A172 (cell line): ENCODE results near the gene SETBP1. TPM values are rescaled to one million over a fixed set of nuclear protein-coding genes. Genes with fewer than 3 reads are reported as not detected.

Experiments
- DNase-seq: peaks from one replicate; pipeline ENCODE4 v3.0.0-alpha.2; 2015; ENCODE audit warnings: low spot score
- total RNA-seq: library from RNA; depleted of rRNA; stranded (reverse); fragments of >200 nt; shearing (Covaris generic); gene quantifications from 2 replicates; pipeline ENCODE4 v1.2.3, GENCODE V29; 2014

Gene SETBP1
- total RNA-seq, 1 experiment from 2014 or later, result 0.10 TPM

DNA sequence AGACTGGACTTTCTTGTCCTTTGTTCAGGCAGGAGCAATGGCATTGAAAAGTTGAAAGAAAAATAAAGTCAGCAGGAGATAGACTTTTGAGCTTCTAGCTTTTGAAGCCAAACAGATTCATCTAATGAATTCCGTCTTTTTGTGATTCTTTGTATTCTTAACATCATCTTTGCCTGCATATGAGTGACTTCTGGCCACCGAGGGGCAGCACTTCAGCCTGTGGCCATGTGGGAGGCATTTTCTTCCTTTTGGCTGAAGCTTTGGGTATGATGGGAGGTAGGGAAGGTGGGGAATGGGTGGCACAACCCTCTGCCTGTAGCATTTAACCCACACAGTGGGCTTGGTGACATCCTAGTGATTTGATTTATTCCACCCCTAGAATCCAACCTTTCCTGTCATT, 220.6 kb downstream of the SETBP1 start:
- no peak for DNase-seq

DNA sequence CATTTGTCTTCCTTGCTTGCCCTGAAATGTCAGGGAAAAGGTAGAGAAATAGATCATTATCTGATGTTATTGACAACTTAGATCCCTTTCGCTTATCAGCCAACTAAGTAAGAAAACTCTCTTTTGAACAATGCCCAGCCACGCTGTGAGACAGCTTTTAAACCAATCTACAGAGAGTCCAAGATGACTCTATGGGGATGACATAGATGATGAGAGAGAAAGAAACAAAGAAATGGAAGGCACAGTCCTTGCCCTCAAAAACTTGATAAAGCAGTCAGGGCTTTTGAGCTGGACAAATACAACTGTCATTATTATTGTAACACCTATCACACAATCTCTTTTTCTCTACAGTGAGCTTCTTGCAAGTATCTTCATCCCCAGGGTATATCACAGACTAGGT, 222.6 kb downstream of the SETBP1 start:
- no peak for DNase-seq

DNA sequence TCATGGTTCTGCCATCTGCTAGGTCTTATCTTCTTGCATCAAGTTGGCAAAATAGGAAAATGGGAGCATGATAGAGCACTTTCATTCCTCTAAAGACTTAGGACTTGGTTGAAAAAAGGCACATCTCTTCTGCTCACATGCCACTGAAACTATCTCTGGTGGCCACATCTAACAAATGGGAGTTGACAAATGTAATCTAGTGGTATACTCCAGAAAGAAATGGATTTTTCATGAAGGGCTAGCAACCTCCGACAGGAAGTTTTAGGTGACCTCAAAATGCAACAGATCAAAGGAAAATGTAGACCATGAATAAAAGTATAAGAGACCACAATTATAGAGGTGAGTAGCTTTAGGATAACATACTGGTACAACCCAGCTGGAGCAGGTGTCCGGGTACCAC, 224.1 kb downstream of the SETBP1 start:
- DNase-seq, result no peak

DNA sequence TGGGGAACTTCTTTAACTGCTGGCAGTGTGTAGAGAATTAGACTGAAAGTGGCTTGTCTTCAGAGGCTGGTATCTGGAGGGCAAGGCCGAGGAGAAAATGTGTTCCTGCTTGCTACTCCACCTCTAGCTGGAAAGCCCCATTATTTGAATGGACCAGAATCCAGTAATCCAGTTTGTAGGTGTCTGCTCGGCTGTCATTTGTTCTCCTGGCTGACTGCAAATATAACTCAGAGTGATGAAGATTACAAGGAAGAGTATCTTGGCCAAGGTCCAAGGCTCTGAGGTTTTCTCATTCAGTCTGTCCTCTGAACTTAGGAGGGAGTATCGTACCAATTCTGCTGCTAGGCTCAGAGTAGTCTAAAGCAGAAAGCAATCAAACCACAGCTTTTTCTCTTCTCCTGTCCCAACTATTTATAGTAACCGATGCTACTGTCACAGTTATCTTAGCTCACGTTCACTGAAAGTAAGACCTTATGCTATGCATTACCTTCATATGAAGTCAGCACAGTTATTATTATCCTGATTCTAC, 228.6 kb downstream of the SETBP1 start:
- DNase-seq, result no peak

DNA sequence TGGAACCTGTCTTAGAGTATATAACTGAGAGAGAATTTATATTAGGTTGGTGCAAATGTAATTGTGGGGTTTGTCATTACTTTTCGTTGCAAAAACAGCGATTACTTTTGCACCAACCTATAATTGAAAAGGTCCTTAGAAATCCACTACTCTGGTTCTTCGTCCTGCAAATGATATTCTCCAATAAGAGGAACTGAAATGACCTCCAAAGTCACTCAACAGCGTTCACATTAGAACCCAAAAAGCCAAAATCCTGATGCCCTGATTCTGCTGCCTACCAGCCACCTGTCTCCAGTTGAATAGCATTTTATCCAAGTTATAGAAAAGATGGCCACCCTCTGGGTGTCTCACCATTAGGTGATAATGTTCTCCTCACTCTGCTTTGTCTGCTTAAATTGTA, 230.6 kb downstream of the SETBP1 start:
- DNase-seq, result no peak

DNA sequence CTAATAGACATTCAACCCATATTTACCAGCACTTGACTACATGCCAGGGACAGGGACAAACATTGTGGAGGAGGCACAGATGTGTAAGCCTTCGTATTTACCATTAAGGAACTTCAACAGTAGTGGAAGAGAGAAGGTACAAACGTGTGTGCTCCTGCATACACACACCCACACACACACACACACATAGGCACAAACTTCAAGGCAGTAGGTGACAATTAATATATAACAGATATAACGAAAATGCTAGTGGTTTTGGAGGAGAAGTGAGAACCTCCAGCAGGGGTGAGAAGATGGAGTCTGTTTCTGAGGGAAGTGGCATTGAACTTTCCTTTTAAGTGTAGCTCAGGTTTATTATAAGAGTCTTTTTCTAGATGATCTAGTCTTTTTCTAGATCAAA, 231.1 kb downstream of the SETBP1 start:
- DNase-seq, result no peak

DNA sequence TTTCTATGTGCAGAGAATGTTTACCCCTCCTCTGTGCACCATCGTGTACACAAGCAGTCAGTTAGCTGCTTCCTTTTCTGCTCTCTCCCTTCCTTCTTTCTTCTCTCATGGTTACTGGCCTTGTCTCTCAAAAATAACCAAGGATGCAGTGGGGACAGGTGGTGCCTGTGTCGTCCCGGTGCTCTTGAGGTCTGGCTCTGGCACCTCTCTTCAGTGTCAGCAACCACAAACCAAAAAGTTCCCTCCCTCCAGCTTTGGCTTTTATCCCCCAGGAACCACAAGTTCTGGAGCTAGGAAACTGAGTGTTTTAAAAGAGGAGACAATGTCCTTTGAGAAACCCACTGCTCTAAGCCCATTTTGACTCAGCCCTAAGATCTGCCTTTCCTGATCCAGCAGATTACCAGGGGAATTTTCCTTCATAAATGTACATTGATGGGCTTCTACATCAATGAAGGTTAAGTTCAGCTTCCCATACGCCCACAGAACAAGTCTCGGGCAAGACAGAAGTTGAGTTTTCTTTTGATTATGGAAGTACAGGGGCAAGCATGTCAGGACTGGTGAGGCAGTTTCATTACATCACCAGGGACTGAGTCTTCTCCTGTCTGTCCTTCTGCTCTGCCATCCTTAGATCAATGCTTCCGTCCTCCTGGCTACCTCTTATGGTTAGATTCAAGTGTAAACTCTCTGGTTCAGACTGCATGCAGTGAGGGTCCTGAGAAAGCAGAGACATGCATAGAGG, 232.2 kb downstream of the SETBP1 start:
- DNase-seq, result no peak

DNA sequence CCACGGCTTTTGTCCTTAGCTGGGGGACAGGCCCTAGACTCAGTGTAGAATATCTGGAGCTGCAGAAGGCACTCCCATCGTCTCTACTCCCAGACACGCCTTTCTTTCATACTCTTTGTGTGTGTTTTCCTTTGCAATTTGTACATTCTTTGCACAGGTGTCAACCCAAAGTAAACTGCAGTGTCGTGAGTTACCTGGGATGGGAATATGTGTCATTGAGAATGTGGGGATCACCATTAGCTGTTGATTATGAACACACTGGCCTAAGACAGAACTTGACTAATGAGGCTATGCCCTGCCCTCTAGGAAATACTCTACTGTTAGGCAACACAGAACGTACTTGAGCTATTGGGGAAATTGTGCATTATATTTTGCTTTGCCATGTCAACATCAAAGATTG, 233.3 kb downstream of the SETBP1 start:
- no peak for DNase-seq

DNA sequence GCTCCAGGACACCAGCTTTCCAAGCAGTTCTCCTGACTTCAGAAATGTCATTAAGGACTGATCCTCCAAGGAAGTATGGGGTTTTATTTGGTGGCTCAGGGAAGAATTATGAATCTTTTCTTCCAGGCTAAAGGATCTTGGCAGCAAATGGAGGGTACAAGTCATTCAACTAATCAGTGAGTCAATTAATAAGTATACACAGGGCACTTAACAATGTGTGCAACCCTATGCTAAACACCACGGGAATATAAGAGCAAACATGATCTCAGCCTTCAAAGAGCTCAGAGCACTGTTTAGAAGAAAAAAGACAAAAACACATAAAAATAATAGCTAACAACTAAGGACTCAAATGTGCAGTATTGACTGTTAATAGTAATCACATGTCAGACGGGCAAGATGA, 234.5 kb downstream of the SETBP1 start:
- DNase-seq, result no peak

DNA sequence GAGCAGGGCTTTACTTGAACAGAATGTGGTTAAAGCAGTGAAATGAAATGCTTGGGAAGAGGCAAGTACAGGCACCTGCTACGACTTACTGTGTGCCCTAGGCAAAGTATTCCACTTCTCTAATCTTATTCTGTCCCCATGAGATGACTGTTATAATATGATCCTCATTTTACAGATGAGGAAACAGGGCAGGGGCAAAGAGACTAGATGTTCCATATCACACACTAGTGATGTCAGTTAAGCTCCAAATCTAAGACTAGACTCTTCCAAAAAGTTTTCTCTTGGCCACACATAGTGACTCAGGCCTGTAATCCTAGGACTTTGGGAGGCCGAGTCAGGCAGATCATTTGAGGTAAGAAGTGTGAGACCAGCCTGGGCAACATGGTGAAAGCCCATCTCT, 235.0 kb downstream of the SETBP1 start:
- no peak for DNase-seq

DNA sequence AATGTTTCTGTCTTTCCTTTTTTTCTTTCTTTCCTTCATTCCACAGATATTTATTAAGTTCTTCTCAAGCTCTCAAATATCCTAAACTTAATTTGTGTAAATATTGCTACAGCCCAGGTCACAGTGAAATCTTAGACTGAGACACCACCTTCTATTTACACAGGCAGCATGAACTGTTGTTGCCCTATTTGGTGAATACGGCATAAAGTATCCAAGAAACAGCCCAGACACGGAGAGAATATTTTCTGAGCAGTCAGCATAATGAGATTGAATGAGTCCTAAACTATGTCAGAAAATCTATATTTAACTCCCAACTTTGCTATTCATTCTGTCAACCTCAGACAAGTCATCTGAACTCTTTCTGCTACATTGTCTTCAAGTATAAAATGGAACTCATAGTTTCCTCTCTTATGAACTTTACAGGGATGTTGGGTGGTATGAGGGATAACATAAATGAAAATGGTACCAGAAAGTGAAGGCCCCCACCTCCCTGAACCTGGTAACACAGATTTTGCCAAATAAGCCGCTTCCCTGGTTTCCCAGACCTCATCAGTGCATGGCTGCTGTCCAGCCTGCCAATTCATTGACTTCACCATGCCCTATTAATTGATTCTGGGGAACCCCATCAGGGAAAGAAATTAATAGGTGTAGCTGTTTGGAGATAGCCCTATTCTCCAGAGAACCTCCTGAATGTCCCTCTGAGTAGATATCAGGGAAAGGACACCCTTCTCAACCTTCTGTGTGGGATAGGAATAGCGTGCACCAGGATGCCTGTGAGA, 235.9 kb downstream of the SETBP1 start:
- no peak for DNase-seq

DNA sequence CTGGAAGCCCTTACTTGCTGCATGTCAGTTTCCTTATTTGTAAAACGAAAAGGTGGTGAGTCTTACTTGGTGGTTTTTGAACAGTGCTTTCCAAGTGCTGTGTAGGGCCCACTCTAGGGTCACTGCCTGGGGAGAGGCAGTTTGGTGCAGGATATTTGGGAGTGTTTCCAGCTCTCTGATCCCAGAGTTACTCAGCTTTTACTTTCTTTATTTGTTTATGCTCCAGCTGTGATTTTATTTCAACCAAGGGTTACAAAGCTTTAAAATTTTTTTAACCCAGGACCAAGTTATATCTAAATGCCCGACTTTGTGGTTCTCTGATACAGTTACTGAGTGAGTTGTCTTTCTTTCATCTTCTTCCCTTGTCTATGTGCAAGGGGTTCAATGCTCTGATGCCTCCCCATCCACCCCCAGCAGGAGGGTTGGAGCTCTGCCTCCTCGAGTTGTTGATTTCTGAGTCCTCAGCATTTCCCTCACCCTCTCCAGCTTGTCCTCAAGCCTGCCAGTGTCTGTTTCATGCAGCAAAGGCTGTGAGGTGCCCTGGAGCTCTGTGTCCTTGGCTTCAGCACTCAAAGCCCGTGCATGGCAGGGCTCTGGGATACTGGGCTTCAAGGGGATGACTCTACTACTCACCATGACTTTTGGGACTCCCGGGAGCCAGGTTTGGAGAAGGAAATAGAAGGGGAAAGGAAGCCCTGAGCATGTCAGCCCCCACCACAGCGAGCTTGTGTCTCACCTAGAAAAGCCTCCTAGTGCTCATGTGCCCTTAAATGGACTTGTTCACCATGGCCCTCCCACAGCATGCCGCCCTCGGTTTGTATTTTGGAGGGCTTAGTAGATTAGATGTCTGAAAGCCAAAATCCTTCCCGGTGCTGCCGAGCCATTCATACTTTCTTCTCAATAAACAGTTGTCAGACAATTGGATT, 236.8 kb downstream of the SETBP1 start:
- no peak for DNase-seq

DNA sequence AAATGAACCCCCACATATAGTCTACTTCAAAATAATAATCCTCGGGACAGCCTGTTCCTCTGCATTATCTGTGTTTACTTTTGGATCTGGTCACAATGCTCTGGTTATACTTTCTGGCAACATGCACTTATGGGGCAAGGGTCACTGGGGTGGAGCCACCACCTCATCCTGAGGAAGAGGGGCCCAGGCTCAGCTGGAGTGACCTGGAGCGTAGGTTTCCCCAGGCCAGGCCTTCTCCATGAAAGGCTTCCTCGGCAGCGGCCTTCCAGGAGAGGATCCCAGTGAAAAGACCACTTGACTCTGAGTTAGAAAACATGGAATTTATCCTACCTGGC, 237.4 kb downstream of the SETBP1 start:
- no peak for DNase-seq

DNA sequence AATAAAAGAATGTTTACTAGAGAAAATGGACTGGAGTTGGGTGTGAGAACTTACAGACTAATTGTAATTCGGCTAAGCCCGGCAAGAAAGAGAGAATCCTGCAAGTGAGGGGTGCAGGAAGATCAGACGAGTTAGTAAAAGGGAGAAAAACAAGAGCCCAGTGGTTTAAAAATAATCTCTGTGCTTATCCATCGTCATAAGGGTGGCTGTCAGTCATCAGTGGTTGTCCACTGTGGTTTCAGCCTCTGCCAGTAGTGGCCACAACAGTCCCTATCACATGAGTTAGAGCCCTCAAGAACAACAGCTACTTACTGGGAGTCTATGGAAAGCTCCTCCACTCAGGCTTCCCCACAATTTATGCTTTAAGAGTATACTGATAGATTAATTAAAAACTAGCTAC, 239.8 kb downstream of the SETBP1 start:
- no peak for DNase-seq

DNA sequence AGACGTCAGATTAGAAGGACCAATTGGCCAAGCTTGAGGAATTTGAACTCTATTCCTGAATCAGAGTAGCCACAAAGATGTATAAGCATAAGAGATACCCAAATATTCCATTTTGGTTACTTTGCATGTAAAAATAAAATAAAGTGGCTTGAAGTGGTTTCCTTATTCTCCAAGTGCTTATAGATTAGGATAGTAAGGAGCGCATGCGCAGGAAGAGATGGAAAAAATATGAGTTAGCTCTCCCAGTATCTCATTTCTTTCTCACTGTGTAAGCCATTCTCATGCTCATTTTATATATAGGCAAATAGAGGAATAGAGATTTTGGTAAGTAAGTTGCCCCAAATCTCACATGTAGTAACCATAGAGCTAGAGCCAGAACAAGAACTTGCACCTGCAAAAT, 241.3 kb downstream of the SETBP1 start:
- no peak for DNase-seq

DNA sequence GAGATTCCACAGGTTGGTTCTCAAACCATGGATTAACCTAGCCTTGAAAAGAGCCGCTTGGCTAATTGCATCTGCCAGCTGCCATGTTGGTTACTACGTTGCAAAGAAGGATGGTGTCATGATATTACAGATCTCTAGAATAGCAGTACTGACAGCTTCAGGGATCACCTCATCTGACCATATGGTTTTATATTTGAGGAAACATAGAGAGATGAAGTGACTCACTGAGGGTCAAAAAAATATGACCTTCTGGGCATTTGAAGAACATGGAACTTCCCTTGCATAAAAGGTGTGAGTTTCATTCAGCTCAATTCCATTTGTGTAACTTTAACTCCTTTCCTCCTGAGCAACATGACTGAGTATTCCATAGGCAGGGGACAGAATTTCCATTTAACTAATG, 242.3 kb downstream of the SETBP1 start:
- DNase-seq, result no peak

DNA sequence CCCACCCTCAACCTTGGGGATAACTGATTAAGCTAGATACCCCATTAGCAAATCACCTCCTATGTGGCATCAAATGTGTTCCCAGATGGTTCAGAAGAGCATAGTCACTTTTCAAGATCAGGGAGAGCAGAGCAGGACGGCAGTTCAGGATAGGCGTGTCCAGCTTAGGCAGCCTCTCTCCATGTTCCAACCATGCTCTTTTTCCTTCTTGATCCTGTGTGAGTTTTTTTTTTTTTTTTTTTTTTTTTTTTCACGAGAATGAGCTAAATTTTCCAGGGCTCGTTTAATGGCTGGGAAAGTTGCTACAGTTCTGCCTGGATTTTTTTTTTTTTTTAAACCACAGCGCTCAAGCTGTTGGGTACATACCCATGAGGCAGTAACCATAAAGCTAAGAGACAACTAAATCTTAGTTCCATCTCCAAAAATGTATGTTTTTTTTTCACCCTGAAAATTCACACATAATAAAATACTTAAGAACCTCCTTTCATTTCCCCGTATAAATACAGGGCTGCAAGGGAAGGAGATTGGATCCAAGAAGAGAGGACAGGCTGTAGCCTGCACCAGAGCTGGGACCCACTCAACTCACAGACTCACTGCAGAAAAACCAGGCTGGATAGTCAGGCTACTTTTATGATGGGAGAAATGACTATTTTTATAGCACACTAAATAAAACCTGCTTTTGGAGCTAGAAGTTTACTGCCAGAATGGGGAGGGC, 244.3 kb downstream of the SETBP1 start:
- DNase-seq, result no peak

DNA sequence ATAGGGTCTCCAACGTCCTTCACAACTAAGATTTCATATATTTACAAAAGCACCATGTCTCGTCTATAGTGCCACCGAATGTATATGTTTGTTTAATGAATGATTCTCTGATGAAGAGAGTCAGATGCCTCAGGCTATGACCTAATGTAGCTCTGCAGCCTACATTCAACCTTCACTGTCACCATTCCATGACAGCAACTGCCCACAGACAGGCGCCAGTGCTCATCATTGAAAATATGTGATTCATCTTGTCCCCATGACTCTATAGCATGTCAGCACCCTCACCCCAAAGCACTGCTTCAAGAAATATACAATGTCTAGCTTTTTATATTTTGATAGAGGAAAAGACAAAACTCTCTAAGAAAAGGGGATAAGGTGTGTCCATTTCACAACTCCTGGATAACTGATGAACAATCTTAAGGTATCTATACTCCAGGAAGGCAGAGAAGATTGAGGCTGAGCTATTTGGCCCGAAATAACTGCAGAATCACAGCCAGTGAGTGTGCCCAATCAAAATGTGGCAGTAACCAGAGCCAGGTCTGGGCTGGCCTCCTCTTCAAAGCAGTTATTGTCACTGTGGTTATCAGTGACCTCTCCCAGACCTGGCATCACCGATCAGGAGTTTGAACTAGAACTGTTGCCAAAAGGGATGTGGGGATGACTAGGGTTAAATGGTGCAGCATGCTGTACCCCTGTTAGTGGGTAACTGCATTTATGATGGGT, 246.6 kb downstream of the SETBP1 start:
- no peak for DNase-seq

DNA sequence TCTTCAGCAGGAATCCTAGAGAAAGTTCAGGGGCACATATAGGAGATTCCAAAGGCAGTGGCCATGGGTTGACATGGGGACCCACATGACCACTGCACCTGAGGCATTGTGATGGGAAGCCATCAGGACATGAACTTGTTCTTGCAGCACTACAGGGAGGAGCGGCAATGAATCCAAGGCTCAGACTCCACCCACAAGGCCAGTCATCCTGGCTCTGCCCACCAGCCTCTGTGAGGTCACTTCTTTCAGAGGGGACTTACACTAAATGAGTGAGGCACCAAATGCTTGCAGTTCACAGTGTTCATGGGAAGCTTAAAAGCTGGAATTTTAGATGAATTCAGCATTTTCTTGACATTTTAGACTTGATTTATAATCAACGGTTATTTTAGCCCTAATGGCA, 254.2 kb downstream of the SETBP1 start:
- DNase-seq, result no peak

DNA sequence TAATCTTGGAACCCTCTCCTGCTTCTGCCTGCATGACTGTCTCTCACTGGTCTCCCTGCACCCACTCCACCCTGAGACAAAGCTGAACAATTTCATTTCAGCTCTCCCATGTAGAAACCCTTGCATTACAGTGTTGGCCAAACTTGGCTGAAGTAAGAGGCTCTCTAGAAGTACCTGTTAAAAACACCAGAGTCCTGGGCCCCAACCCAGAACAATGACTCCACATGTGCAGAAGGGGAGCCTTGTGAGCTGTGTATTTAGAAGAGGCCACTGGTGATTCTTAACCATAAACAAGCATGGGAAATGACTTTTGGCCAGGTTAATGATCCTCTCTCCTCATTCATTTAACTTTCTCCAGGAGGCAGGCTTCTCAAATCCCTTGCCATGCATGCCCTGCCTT, 254.8 kb downstream of the SETBP1 start:
- no peak for DNase-seq

DNA sequence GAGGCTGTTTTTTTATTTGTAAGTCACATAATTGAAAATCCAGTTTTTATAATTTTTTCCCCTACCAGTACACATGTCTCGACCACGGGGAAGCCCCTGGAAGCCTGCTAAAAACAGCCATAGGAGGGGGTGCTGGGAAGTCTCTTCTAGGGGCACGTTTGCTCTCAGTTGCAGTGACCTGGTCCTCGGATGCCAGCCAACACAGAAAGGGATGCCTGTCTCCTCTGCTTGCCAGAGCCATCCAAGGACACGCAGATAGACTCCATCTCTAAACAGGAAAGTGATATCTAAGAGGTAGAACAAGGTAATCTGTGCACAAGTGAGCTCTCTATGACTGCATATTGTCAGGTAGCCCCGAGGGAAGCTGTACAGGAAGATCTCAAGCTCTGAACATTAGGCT, 255.8 kb downstream of the SETBP1 start:
- DNase-seq, result no peak
